Trophoblast cell (in vitro differentiated cells and primary cell): ENCODE measurements around the gene HOXC9.

Experiments used
- DNase-seq, 2 donors: peaks; one replicate each; pipeline ENCODE4 v3.0.0-alpha.2; 2016
- H2AFZ ChIP-seq: 2 replicates; pipeline ENCODE4 v1.6.1; 2013; ENCODE audit warnings: low read length, moderate library complexity, mild to moderate bottlenecking; ENCODE audit not compliant: insufficient read depth, poor library complexity
- H2AK5ac ChIP-seq: 2 replicates; pipeline ENCODE4 v1.6.1; 2013; ENCODE audit warnings: mild to moderate bottlenecking, low read length
- H2BK120ac ChIP-seq: 2 replicates; pipeline ENCODE4 v1.6.1; 2013; ENCODE audit warnings: low read length, mild to moderate bottlenecking, moderate library complexity; ENCODE audit not compliant: insufficient read depth, poor library complexity
- H2BK12ac ChIP-seq: 2 replicates; pipeline ENCODE4 v1.6.1; 2013; ENCODE audit warnings: mild to moderate bottlenecking, low read length, moderate library complexity
- H2BK5ac ChIP-seq: 2 replicates; pipeline ENCODE4 v1.6.1; 2013; ENCODE audit warnings: low read length, low read depth, moderate library complexity, mild to moderate bottlenecking; ENCODE audit not compliant: poor library complexity
- H3K14ac ChIP-seq: 2 replicates; pipeline ENCODE4 v1.6.1; 2013; ENCODE audit warnings: mild to moderate bottlenecking, low read length
- H3K18ac ChIP-seq: 2 replicates; pipeline ENCODE4 v1.6.1; 2013; ENCODE audit warnings: mild to moderate bottlenecking, low read length
- H3K23ac ChIP-seq: 2 replicates; pipeline ENCODE4 v1.6.1; 2013; ENCODE audit warnings: low read length
- H3K27ac ChIP-seq: 2 replicates; pipeline ENCODE4 v1.5.1; 2013; ENCODE audit warnings: low read depth, mild to moderate bottlenecking, inconsistent platforms, low read length, moderate library complexity
- H3K27me3 ChIP-seq: 2 replicates; pipeline ENCODE4 v1.6.1; 2013; ENCODE audit warnings: inconsistent platforms, mild to moderate bottlenecking, low read length, moderate library complexity; ENCODE audit not compliant: insufficient read depth
- H3K36me3 ChIP-seq, 2 experiments: 1 replicate in 1 of 2; 2 replicates in 1 of 2; pipeline ENCODE4 v1.6.1; 2013; ENCODE audit warnings: low read length in 2 of 2, mild to moderate bottlenecking in 2 of 2, moderate library complexity in 1 of 2; ENCODE audit not compliant: insufficient read depth in 2 of 2, control insufficient read depth in 1 of 2
- H3K4ac ChIP-seq: 2 replicates; pipeline ENCODE4 v1.6.1; 2013; ENCODE audit warnings: low read depth, mild to moderate bottlenecking, low read length, moderate library complexity
- H3K4me1 ChIP-seq, 2 experiments: 1 replicate in 1 of 2; 2 replicates in 1 of 2; pipeline ENCODE4 v1.6.1; 2013; ENCODE audit warnings: low read length in 2 of 2, mild to moderate bottlenecking in 2 of 2, moderate library complexity in 1 of 2; ENCODE audit not compliant: insufficient read depth in 2 of 2, control insufficient read depth in 1 of 2
- H3K4me2 ChIP-seq: 2 replicates; pipeline ENCODE4 v1.6.1; 2013; ENCODE audit warnings: inconsistent platforms, mild to moderate bottlenecking, low read length, moderate library complexity
- H3K4me3 ChIP-seq: 2 replicates; pipeline ENCODE4 v1.5.1; 2013; ENCODE audit warnings: mild to moderate bottlenecking, low read depth, low read length, inconsistent platforms
- H3K79me1 ChIP-seq: one replicate; pipeline ENCODE4 v1.6.1; 2013; ENCODE audit warnings: low read length
- H3K79me2 ChIP-seq: 2 replicates; pipeline ENCODE4 v1.6.1; 2013; ENCODE audit warnings: low read length, mild to moderate bottlenecking; ENCODE audit not compliant: control insufficient read depth, insufficient read depth, poor library complexity
- H3K9ac ChIP-seq: 2 replicates; pipeline ENCODE4 v1.6.1; 2013; ENCODE audit warnings: mild to moderate bottlenecking, low read length
- H3K9me3 ChIP-seq: 2 replicates; pipeline ENCODE4 v1.6.1; 2013; ENCODE audit warnings: low read depth, mild to moderate bottlenecking, control low read depth, inconsistent platforms, low read length; ENCODE audit not compliant: insufficient read depth
- H4K12ac ChIP-seq: 2 replicates; pipeline ENCODE4 v1.6.1; 2013; ENCODE audit warnings: low read depth, mild to moderate bottlenecking, low read length, moderate library complexity
- H4K8ac ChIP-seq: 2 replicates; pipeline ENCODE4 v1.6.1; 2013; ENCODE audit warnings: low read depth, mild to moderate bottlenecking, low read length, moderate library complexity
- H4K91ac ChIP-seq: one replicate; pipeline ENCODE4 v1.6.1; 2013; ENCODE audit warnings: low read depth, mild to moderate bottlenecking, low read length, moderate library complexity
- WGBS: extraction: QIAGEN DNeasy Blood & Tissue Kit; methylation state at CpG from one replicate; pipeline ENCODE4 v1.1.7; 2013; ENCODE audit warnings: missing lambda C conversion rate; ENCODE audit not compliant: insufficient read length, insufficient coverage; ENCODE audit errors: extremely low coverage; 5-methylcytosine and 5-hydroxymethylcytosine counted together

The HOXC9 gene

DNA sequence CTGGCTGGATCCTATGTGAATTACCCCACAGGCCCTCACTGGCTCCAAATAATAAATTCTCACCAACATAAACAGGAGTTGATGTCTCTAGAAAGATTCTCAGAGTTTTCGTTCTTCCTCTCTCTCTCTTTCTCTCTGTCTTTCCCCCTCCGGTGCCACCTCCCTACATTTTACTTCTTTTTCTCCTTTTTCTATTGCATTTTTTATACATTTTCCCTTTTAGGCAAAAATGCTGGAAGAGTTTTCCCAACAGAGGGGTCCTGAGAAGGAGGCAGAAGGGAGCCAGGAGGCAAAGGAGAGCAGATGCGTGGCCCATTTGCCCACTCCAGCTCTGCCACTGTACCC is 27.5 kb downstream of the HOXC9 start:
- Histone ChIP-seq H2BK12ac (no peak overlapping the region), H3K79me1 (no peaks in the 10 kb centered on the region), H3K79me2 (no peaks in the 10 kb centered on the region), H2AK5ac (no peak overlapping the region), H4K12ac (no peak overlapping the region), H3K14ac (no peak overlapping the region), H3K9me3 (peaks cover 4% of the 10 kb centered on the region), H2AFZ (no peak overlapping the region), H2BK120ac (no peak overlapping the region), H3K4me2 (no peak overlapping the region), H3K4me3 (no peak overlapping the region), H3K23ac (no peak overlapping the region), H3K18ac (no peak overlapping the region), H4K8ac (no peak overlapping the region), H3K4ac (no peak overlapping the region), H3K27ac (no peak overlapping the region), H3K4me1 (peaks cover 3 to 5% of the 10 kb centered on the region in 2 experiments), H3K36me3 (no peaks in the 10 kb centered on the region), H3K27me3 (peaks cover 85% of the 10 kb centered on the region), H3K9ac (no peak overlapping the region), H2BK5ac (no peak overlapping the region), H4K91ac (no peak overlapping the region)
- WGBS, result 100% methylated on average over 1 of the region's 3 CpGs
- no peak for DNase-seq

DNA sequence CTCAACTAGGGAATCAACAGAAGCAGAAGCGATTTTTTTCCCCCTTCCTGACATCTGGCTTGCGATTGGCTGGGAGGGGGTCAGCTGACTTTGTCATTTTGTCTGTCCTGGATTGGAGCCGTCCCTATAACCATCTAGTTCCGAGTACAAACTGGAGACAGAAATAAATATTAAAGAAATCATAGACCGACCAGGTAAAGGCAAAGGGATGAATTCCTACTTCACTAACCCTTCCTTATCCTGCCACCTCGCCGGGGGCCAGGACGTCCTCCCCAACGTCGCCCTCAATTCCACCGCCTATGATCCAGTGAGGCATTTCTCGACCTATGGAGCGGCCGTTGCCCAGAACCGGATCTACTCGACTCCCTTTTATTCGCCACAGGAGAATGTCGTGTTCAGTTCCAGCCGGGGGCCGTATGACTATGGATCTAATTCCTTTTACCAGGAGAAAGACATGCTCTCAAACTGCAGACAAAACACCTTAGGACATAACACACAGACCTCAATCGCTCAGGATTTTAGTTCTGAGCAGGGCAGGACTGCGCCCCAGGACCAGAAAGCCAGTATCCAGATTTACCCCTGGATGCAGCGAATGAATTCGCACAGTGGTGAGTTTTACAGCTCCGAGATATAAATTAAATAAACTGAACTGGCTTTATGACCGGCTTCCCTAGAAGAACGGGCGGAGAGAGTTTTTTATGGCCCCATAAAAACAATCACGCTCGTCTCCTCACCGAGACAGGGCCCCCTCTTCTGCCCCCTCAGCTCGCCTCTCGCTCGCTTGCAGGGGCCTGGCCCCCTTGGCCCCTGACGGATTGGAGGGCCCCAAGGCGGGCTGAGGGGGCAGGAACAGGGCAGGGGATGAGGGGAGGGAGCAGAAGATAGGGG is 28.6 kb downstream of the HOXC9 start, which contains the start of gene HOXC6:
HOXC6 (plus strand) TSS at position 127 of the 888 bp plus-strand sequence; CDS start at position 209, 82 bp downstream.
- no peak within 1 kb of the TSS for H3K9ac ChIP-seq
- no peaks in the 10 kb centered on the region for H3K79me2 ChIP-seq
- H3K79me1 ChIP-seq, result no peaks in the 10 kb centered on the region
- peak within 1 kb of the TSS; percentile 20 for H3K4me2 ChIP-seq
- H3K4me3 ChIP-seq, result no peak within 1 kb of the TSS
- no peak within 1 kb of the TSS for H3K23ac ChIP-seq
- peaks cover 84% of the 10 kb centered on the region for H3K27me3 ChIP-seq
- no peaks in the 10 kb centered on the region for H3K36me3 ChIP-seq
- no peak within 1 kb of the TSS for H2BK12ac ChIP-seq
- H3K27ac ChIP-seq, result no peak within 1 kb of the TSS
- H3K4ac ChIP-seq, result no peak within 1 kb of the TSS
- WGBS, result no CpG with 5 or more reads among the region's 36 CpGs
- H3K9me3 ChIP-seq, result peaks cover 4% of the 10 kb centered on the region
- no peak within 1 kb of the TSS for H2AK5ac ChIP-seq
- H3K4me1 ChIP-seq, result peaks cover 3 to 5% of the 10 kb centered on the region in 2 experiments
- peak; percentile 26 to 55 for DNase-seq
- no peak within 1 kb of the TSS for H2BK5ac ChIP-seq
- H2BK120ac ChIP-seq, result no peak within 1 kb of the TSS
- no peak within 1 kb of the TSS for H3K18ac ChIP-seq
- no peak within 1 kb of the TSS for H4K91ac ChIP-seq
- no peak within 1 kb of the TSS for H2AFZ ChIP-seq
- no peak within 1 kb of the TSS for H4K8ac ChIP-seq
- H4K12ac ChIP-seq, result no peak within 1 kb of the TSS
- H3K14ac ChIP-seq, result no peak within 1 kb of the TSS

DNA sequence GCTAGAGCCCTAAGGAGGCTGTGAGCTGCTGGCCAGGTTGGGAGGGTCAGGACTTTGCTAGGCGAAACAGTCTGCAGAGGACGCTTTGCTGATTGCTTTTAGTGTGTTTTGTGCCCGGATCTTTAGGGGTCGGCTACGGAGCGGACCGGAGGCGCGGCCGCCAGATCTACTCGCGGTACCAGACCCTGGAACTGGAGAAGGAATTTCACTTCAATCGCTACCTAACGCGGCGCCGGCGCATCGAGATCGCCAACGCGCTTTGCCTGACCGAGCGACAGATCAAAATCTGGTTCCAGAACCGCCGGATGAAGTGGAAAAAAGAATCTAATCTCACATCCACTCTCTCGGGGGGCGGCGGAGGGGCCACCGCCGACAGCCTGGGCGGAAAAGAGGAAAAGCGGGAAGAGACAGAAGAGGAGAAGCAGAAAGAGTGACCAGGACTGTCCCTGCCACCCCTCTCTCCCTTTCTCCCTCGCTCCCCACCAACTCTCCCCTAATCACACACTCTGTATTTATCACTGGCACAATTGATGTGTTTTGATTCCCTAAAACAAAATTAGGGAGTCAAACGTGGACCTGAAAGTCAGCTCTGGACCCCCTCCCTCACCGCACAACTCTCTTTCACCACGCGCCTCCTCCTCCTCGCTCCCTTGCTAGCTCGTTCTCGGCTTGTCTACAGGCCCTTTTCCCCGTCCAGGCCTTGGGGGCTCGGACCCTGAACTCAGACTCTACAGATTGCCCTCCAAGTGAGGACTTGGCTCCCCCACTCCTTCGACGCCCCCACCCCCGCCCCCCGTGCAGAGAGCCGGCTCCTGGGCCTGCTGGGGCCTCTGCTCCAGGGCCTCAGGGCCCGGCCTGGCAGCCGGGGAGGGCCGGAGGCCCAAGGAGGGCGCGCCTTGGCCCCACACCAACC is 29.8 kb downstream of the HOXC9 start:
- H3K4ac ChIP-seq, result no peak overlapping the region
- H4K91ac ChIP-seq, result no peak overlapping the region

DNA sequence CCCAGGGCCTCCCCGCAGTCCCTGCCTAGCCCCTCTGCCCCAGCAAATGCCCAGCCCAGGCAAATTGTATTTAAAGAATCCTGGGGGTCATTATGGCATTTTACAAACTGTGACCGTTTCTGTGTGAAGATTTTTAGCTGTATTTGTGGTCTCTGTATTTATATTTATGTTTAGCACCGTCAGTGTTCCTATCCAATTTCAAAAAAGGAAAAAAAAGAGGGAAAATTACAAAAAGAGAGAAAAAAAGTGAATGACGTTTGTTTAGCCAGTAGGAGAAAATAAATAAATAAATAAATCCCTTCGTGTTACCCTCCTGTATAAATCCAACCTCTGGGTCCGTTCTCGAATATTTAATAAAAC is 30.5 kb downstream of the HOXC9 start:
- no CpG with 5 or more reads among the region's 7 CpGs for WGBS

More for the DNA sequence above, 29.8 kb downstream of the HOXC9 start:
- Histone ChIP-seq H3K4me3 (no peak overlapping the region), H2AFZ (no peak overlapping the region), H3K36me3 (no peaks in the 10 kb centered on the region), H4K12ac (no peak overlapping the region), H2BK12ac (no peak overlapping the region), H3K79me2 (no peaks in the 10 kb centered on the region), H3K9ac (no peak overlapping the region), H3K4me2 (no peak overlapping the region), H3K14ac (no peak overlapping the region), H3K18ac (no peak overlapping the region), H4K8ac (no peak overlapping the region), H2AK5ac (no peak overlapping the region), H3K27ac (no peak overlapping the region), H3K27me3 (peaks cover 85% of the 10 kb centered on the region), H2BK5ac (no peak overlapping the region), H3K23ac (no peak overlapping the region), H2BK120ac (no peak overlapping the region), H3K4me1 (peaks cover 3 to 5% of the 10 kb centered on the region in 2 experiments), H3K79me1 (no peaks in the 10 kb centered on the region), H3K9me3 (peaks cover 4% of the 10 kb centered on the region)
- no CpG with 5 or more reads among the region's 53 CpGs for WGBS
- no peak for DNase-seq

More for the DNA sequence above, 30.5 kb downstream of the HOXC9 start:
- H3K27ac ChIP-seq, result no peak overlapping the region
- H3K79me1 ChIP-seq, result no peaks in the 10 kb centered on the region
- H3K4me1 ChIP-seq, result peaks cover 3 to 5% of the 10 kb centered on the region in 2 experiments
- H4K8ac ChIP-seq, result no peak overlapping the region
- H3K79me2 ChIP-seq, result no peaks in the 10 kb centered on the region
- no peak overlapping the region for H2AK5ac ChIP-seq
- H2AFZ ChIP-seq, result no peak overlapping the region
- H4K12ac ChIP-seq, result no peak overlapping the region
- H3K23ac ChIP-seq, result no peak overlapping the region
- H3K4ac ChIP-seq, result no peak overlapping the region
- peaks cover 90% of the 10 kb centered on the region for H3K27me3 ChIP-seq
- no peaks in the 10 kb centered on the region for H3K36me3 ChIP-seq
- H3K18ac ChIP-seq, result no peak overlapping the region
- H2BK5ac ChIP-seq, result no peak overlapping the region
- no peak overlapping the region for H3K14ac ChIP-seq
- H3K4me2 ChIP-seq, result no peak overlapping the region
- no peak overlapping the region for H4K91ac ChIP-seq
- peaks cover 6% of the 10 kb centered on the region for H3K9me3 ChIP-seq
- no peak overlapping the region for H2BK12ac ChIP-seq
- no peak for DNase-seq
- no peak overlapping the region for H2BK120ac ChIP-seq
- H3K9ac ChIP-seq, result no peak overlapping the region
- H3K4me3 ChIP-seq, result no peak overlapping the region
